H9 (cell line): ENCODE results near the gene ZNHIT1. TPM values are rescaled to one million over a fixed set of nuclear protein-coding genes. Genes with fewer than 3 reads are reported as not detected.

Source experiments
- DNase-seq: peaks from one replicate; pipeline ENCODE4 v3.0.0-alpha.2; 2017
- H2AFZ ChIP-seq: one replicate; pipeline ENCODE4 v1.6.1; 2013; ENCODE audit warnings: mild to moderate bottlenecking, low read length, control low read depth, moderate library complexity
- H2AK5ac ChIP-seq: 2 replicates; pipeline ENCODE4 v1.6.1; 2013; ENCODE audit warnings: low read length, control low read depth, mixed read lengths; ENCODE audit not compliant: insufficient read length
- H2BK120ac ChIP-seq: one replicate; pipeline ENCODE4 v1.6.1; 2013; ENCODE audit warnings: low read depth, mild to moderate bottlenecking, low read length, control low read depth, inconsistent platforms; ENCODE audit not compliant: poor library complexity, severe bottlenecking
- H2BK12ac ChIP-seq: 2 replicates; pipeline ENCODE4 v1.6.1; 2013; ENCODE audit warnings: low read length, control low read depth, mixed read lengths, low read depth; ENCODE audit not compliant: insufficient read length
- H2BK15ac ChIP-seq: 2 replicates; pipeline ENCODE4 v1.6.1; 2013; ENCODE audit warnings: low read depth, low read length, control low read depth
- H2BK20ac ChIP-seq: one replicate; pipeline ENCODE4 v1.6.1; 2013; ENCODE audit warnings: low read depth, mild to moderate bottlenecking, low read length, control low read depth, inconsistent platforms; ENCODE audit not compliant: poor library complexity, severe bottlenecking
- H2BK5ac ChIP-seq: 2 replicates; pipeline ENCODE4 v1.6.1; 2013; ENCODE audit warnings: low read length, control low read depth, mixed read lengths; ENCODE audit not compliant: insufficient read length
- H3K14ac ChIP-seq: 2 replicates; pipeline ENCODE4 v1.6.1; 2013; ENCODE audit warnings: low read length, control low read depth; ENCODE audit not compliant: insufficient read depth
- H3K18ac ChIP-seq: 2 replicates; pipeline ENCODE4 v1.6.1; 2013; ENCODE audit warnings: low read depth, mild to moderate bottlenecking, mixed read lengths, low read length, control low read depth; ENCODE audit not compliant: insufficient read length
- H3K23ac ChIP-seq: 2 replicates; pipeline ENCODE4 v1.6.1; 2013; ENCODE audit warnings: low read length, control low read depth, mixed read lengths, low read depth; ENCODE audit not compliant: insufficient read length
- H3K23me2 ChIP-seq: 2 replicates; pipeline ENCODE4 v1.6.1; 2013; ENCODE audit warnings: low read depth, mild to moderate bottlenecking, mixed read lengths, low read length, control low read depth; ENCODE audit not compliant: insufficient read length, poor library complexity, severe bottlenecking
- H3K27ac ChIP-seq: 2 replicates; pipeline ENCODE4 v1.5.1; 2013; ENCODE audit warnings: low read length, control low read depth, mixed read lengths, low read depth; ENCODE audit not compliant: insufficient read length
- H3K27me3 ChIP-seq: 2 replicates; pipeline ENCODE4 v1.6.1; 2013; ENCODE audit warnings: low read length, control low read depth, inconsistent platforms; ENCODE audit not compliant: insufficient read depth
- H3K4ac ChIP-seq: 2 replicates; pipeline ENCODE4 v1.6.1; 2013; ENCODE audit warnings: low read depth, mild to moderate bottlenecking, control low read depth, inconsistent platforms, low read length, moderate library complexity
- H3K4me1 ChIP-seq: 2 replicates; pipeline ENCODE4 v1.6.1; 2013; ENCODE audit warnings: low read length, control low read depth, inconsistent platforms; ENCODE audit not compliant: insufficient read depth
- H3K4me2 ChIP-seq: 2 replicates; pipeline ENCODE4 v1.6.1; 2013; ENCODE audit warnings: low read length, control low read depth, mixed read lengths; ENCODE audit not compliant: insufficient read length, insufficient read depth
- H3K56ac ChIP-seq: 2 replicates; pipeline ENCODE4 v1.6.1; 2013; ENCODE audit warnings: low read depth, mild to moderate bottlenecking, mixed read lengths, low read length, control low read depth; ENCODE audit not compliant: insufficient read length
- H3K79me1 ChIP-seq: 2 replicates; pipeline ENCODE4 v1.6.1; 2013; ENCODE audit warnings: low read depth, mild to moderate bottlenecking, moderate library complexity, low read length, control low read depth, inconsistent platforms; ENCODE audit not compliant: insufficient read depth, poor library complexity, severe bottlenecking
- H3K79me2 ChIP-seq: 2 replicates; pipeline ENCODE4 v1.6.1; 2013; ENCODE audit warnings: low read length, control low read depth, inconsistent platforms; ENCODE audit not compliant: insufficient read depth
- H3K9ac ChIP-seq: 2 replicates; pipeline ENCODE4 v1.6.1; 2013; ENCODE audit warnings: low read length, control low read depth, mixed read lengths; ENCODE audit not compliant: insufficient read length; ENCODE audit errors: extremely low read depth
- H3K9me3 ChIP-seq: one replicate; pipeline ENCODE4 v1.6.1; 2013; ENCODE audit warnings: low read depth, low read length, inconsistent platforms; ENCODE audit not compliant: control insufficient read depth
- H3T11ph ChIP-seq: one replicate; pipeline ENCODE4 v1.6.1; 2013; ENCODE audit warnings: mild to moderate bottlenecking, low read length, control low read depth, inconsistent platforms
- H4K20me1 ChIP-seq: one replicate; pipeline ENCODE4 v1.6.1; 2013; ENCODE audit not compliant: control insufficient read depth, insufficient read length, insufficient read depth
- H4K5ac ChIP-seq: 2 replicates; pipeline ENCODE4 v1.6.1; 2013; ENCODE audit warnings: low read depth, mild to moderate bottlenecking, mixed read lengths, low read length, control low read depth; ENCODE audit not compliant: insufficient read length
- H4K8ac ChIP-seq: replicated peaks from 2 replicates; pipeline ENCODE4 v1.6.1; 2013; ENCODE audit warnings: low read length, control low read depth, mixed read lengths, low read depth; ENCODE audit not compliant: insufficient read length
- H4K91ac ChIP-seq: 2 replicates; pipeline ENCODE4 v1.6.1; 2013; ENCODE audit warnings: low read depth, mild to moderate bottlenecking, moderate library complexity, mixed read lengths, low read length, control low read depth; ENCODE audit not compliant: insufficient read length
- H3K27ac Mint-ChIP-seq, 3 experiments: 2 replicates in 2 of 3; 3 replicates in 1 of 3; pipeline ENCODE4 v1.8.0; 2020 to 2021; ENCODE audit warnings: mixed read lengths in 3 of 3, mild to moderate bottlenecking in 1 of 3, moderate library complexity in 1 of 3
- H3K27me3 Mint-ChIP-seq: 2 replicates; pipeline ENCODE4 v1.8.0; 2021; ENCODE audit warnings: low read depth, mild to moderate bottlenecking, moderate library complexity, mixed read lengths
- H3K36me3 Mint-ChIP-seq, 3 experiments: 2 replicates in 2 of 3; 3 replicates in 1 of 3; pipeline ENCODE4 v1.8.0; 2020 to 2021; ENCODE audit warnings: low read depth in 3 of 3, mixed read lengths in 3 of 3; ENCODE audit not compliant: insufficient read depth in 1 of 3
- H3K4me1 Mint-ChIP-seq, 2 experiments: 2 replicates each; pipeline ENCODE4 v1.8.0; 2020; ENCODE audit warnings: mixed read lengths in 2 of 2
- H3K4me3 Mint-ChIP-seq, 2 experiments: 2 replicates in 1 of 2; 3 replicates in 1 of 2; pipeline ENCODE4 v1.8.0; 2020 to 2021; ENCODE audit warnings: mild to moderate bottlenecking in 2 of 2, mixed read lengths in 2 of 2, moderate library complexity in 1 of 2
- H3K9me3 Mint-ChIP-seq, 2 experiments: 2 replicates in 1 of 2; 3 replicates in 1 of 2; pipeline ENCODE4 v1.8.0; 2020; ENCODE audit warnings: mild to moderate bottlenecking in 2 of 2, mixed read lengths in 2 of 2, moderate library complexity in 1 of 2
- WGBS: extraction: QIAGEN DNeasy Blood & Tissue Kit; methylation state at CpG from one replicate; pipeline ENCODE4 v1.1.7; 2013; ENCODE audit warnings: missing lambda C conversion rate, low lambda C conversion rate, mixed read lengths; ENCODE audit not compliant: insufficient read length; ENCODE audit errors: extremely low coverage; 5-methylcytosine and 5-hydroxymethylcytosine counted together
- total RNA-seq: library from RNA; stranded (reverse); gene quantifications from 2 replicates; pipeline ENCODE4 v1.2.1, GENCODE V29; 2021
- TF ChIP-seq, protein P1 (sequence below): fragments of 200-600 bp; sonication (generic); conservative IDR thresholded peaks from 3 replicates; pipeline ENCODE4 v1.8.0; 2021; ENCODE audit warnings: antibody characterized with exemption, mild to moderate bottlenecking

Gene ZNHIT1
- total RNA-seq, 1 experiment from 2014 or later: 52.7 TPM

- H4K91ac ChIP-seq: no peak overlapping the region
- no peak overlapping the region for H3K23ac ChIP-seq
- H2BK5ac ChIP-seq: no peak overlapping the region
- H3K36me3 Mint-ChIP-seq: peaks cover 0 to 15% (median 7%) of the 10 kb centered on the region in 3 experiments; a peak in 4 of 7 replicates
- H3T11ph ChIP-seq: no peak overlapping the region
- peaks cover 14 to 19% of the 10 kb centered on the region in 2 experiments for H3K4me1 Mint-ChIP-seq
- TF ChIP-seq, protein P1, sequence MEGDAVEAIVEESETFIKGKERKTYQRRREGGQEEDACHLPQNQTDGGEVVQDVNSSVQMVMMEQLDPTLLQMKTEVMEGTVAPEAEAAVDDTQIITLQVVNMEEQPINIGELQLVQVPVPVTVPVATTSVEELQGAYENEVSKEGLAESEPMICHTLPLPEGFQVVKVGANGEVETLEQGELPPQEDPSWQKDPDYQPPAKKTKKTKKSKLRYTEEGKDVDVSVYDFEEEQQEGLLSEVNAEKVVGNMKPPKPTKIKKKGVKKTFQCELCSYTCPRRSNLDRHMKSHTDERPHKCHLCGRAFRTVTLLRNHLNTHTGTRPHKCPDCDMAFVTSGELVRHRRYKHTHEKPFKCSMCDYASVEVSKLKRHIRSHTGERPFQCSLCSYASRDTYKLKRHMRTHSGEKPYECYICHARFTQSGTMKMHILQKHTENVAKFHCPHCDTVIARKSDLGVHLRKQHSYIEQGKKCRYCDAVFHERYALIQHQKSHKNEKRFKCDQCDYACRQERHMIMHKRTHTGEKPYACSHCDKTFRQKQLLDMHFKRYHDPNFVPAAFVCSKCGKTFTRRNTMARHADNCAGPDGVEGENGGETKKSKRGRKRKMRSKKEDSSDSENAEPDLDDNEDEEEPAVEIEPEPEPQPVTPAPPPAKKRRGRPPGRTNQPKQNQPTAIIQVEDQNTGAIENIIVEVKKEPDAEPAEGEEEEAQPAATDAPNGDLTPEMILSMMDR: no peak
- no peak overlapping the region for H3K27ac ChIP-seq
- H2BK15ac ChIP-seq: no peak overlapping the region
- peak overlapping the region; percentile 5 for H3K18ac ChIP-seq
- no peak overlapping the region for H2BK120ac ChIP-seq
- no peaks in the 10 kb centered on the region for H3K9me3 ChIP-seq
- H3K23me2 ChIP-seq: peaks cover 3% of the 10 kb centered on the region
- no peaks in the 10 kb centered on the region for H3K9me3 Mint-ChIP-seq
- no peak overlapping the region for H4K5ac ChIP-seq
- peaks cover 12% of the 10 kb centered on the region for H3K27me3 Mint-ChIP-seq
- no peak overlapping the region for H2AK5ac ChIP-seq
- H3K4ac ChIP-seq: no peak overlapping the region
- WGBS: no CpG with 5 or more reads among the region's 75 CpGs
- no peaks in the 10 kb centered on the region for H3K27me3 ChIP-seq
- H2AFZ ChIP-seq: no peak overlapping the region
- H3K9ac ChIP-seq: no peak overlapping the region
- no peaks in the 10 kb centered on the region for H3K79me2 ChIP-seq
- H3K4me2 ChIP-seq: peak overlapping the region; percentile 23
- H4K20me1 ChIP-seq: no peaks in the 10 kb centered on the region
- H3K56ac ChIP-seq: no peak overlapping the region
- no peak overlapping the region for H3K27ac Mint-ChIP-seq
- H3K4me1 ChIP-seq: no peaks in the 10 kb centered on the region; the same call in 1 of the 2 replicates
- no peaks in the 10 kb centered on the region for H3K79me1 ChIP-seq
- no peak overlapping the region for H2BK20ac ChIP-seq
- H2BK12ac ChIP-seq: no peak overlapping the region
- peak overlapping the region; percentile 5 for H3K14ac ChIP-seq
- DNase-seq: peak; percentile 57
- H4K8ac ChIP-seq: no peak overlapping the region
- H3K4me3 Mint-ChIP-seq: peak overlapping the region; percentile 52 to 67
Observed at GRCh38 chr7:101201695-101202602, 16.0 kb upstream of the ZNHIT1 start.
